Stimulated activated CD4-positive, alpha-beta T cell treated with anti-CD3 and anti-CD28 coated beads, Interleukin-4, amount 100 ng/mL, for 24 hours (primary cell): ENCODE measurements around the gene FRA10AC1.

Source experiments
- DNase-seq: peaks from one replicate; pipeline ENCODE4 v3.0.0-alpha.2; 2020

The FRA10AC1 gene

GRCh38 chr10:93628858-93629257, 73.5 kb downstream of the FRA10AC1 start:
- no peak for DNase-seq

DNA sequence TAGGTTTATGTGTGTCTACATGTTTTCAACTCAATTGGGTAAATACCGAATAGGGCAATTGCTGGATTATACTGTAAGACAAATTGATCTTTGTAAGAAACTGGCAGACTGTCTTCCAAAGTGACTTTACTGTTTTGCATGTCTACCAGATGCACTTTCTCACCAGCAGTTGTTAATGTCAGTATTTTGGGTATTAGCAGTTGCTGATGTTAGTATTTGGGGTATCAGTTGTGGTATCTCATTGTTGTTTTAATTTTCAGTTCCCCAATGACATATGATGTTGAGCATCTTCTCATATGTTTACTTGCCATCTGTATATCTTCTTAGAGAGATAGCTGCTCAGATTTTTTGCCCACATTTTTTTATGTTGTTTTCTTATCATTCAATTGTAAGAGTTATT, 79.5 kb downstream of the FRA10AC1 start:
- DNase-seq, result no peak

DNA sequence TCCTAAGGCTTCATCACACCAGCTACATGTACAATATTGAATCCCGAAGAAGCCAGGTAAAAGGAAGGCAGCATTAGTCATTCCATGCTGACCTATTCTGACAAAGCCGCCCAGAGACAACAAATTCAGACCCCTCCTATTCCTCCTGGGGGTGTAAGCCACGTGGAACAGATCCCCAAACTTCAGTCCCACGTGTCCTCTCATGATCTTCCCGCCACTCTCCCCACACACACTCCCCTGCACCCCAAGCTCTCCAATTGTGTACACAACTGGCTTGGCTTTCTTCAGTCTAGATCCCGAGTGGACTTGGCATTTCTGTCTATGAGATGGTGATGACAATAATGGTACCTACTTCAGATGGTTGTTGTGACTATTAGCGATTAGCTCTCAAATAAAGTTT, 81.5 kb downstream of the FRA10AC1 start:
- DNase-seq, result no peak
